H9 (cell line): ENCODE results near the gene CSMD2. TPM values are rescaled to one million over a fixed set of nuclear protein-coding genes. Genes with fewer than 3 reads are reported as not detected.

Experiments used
- DNase-seq: peaks from one replicate; pipeline ENCODE4 v3.0.0-alpha.2; 2017
- H2AFZ ChIP-seq: one replicate; pipeline ENCODE4 v1.6.1; 2013; ENCODE audit warnings: mild to moderate bottlenecking, low read length, control low read depth, moderate library complexity
- H2AK5ac ChIP-seq: 2 replicates; pipeline ENCODE4 v1.6.1; 2013; ENCODE audit warnings: low read length, control low read depth, mixed read lengths; ENCODE audit not compliant: insufficient read length
- H2BK120ac ChIP-seq: one replicate; pipeline ENCODE4 v1.6.1; 2013; ENCODE audit warnings: low read depth, mild to moderate bottlenecking, low read length, control low read depth, inconsistent platforms; ENCODE audit not compliant: poor library complexity, severe bottlenecking
- H2BK12ac ChIP-seq: 2 replicates; pipeline ENCODE4 v1.6.1; 2013; ENCODE audit warnings: low read length, control low read depth, mixed read lengths, low read depth; ENCODE audit not compliant: insufficient read length
- H2BK15ac ChIP-seq: 2 replicates; pipeline ENCODE4 v1.6.1; 2013; ENCODE audit warnings: low read depth, low read length, control low read depth
- H2BK20ac ChIP-seq: one replicate; pipeline ENCODE4 v1.6.1; 2013; ENCODE audit warnings: low read depth, mild to moderate bottlenecking, low read length, control low read depth, inconsistent platforms; ENCODE audit not compliant: poor library complexity, severe bottlenecking
- H2BK5ac ChIP-seq: 2 replicates; pipeline ENCODE4 v1.6.1; 2013; ENCODE audit warnings: low read length, control low read depth, mixed read lengths; ENCODE audit not compliant: insufficient read length
- H3K14ac ChIP-seq: 2 replicates; pipeline ENCODE4 v1.6.1; 2013; ENCODE audit warnings: low read length, control low read depth; ENCODE audit not compliant: insufficient read depth
- H3K18ac ChIP-seq: 2 replicates; pipeline ENCODE4 v1.6.1; 2013; ENCODE audit warnings: low read depth, mild to moderate bottlenecking, mixed read lengths, low read length, control low read depth; ENCODE audit not compliant: insufficient read length
- H3K23ac ChIP-seq: 2 replicates; pipeline ENCODE4 v1.6.1; 2013; ENCODE audit warnings: low read length, control low read depth, mixed read lengths, low read depth; ENCODE audit not compliant: insufficient read length
- H3K23me2 ChIP-seq: 2 replicates; pipeline ENCODE4 v1.6.1; 2013; ENCODE audit warnings: low read depth, mild to moderate bottlenecking, mixed read lengths, low read length, control low read depth; ENCODE audit not compliant: insufficient read length, poor library complexity, severe bottlenecking
- H3K27ac ChIP-seq: 2 replicates; pipeline ENCODE4 v1.5.1; 2013; ENCODE audit warnings: low read length, control low read depth, mixed read lengths, low read depth; ENCODE audit not compliant: insufficient read length
- H3K27me3 ChIP-seq: 2 replicates; pipeline ENCODE4 v1.6.1; 2013; ENCODE audit warnings: low read length, control low read depth, inconsistent platforms; ENCODE audit not compliant: insufficient read depth
- H3K4ac ChIP-seq: 2 replicates; pipeline ENCODE4 v1.6.1; 2013; ENCODE audit warnings: low read depth, mild to moderate bottlenecking, control low read depth, inconsistent platforms, low read length, moderate library complexity
- H3K4me1 ChIP-seq: 2 replicates; pipeline ENCODE4 v1.6.1; 2013; ENCODE audit warnings: low read length, control low read depth, inconsistent platforms; ENCODE audit not compliant: insufficient read depth
- H3K4me2 ChIP-seq: 2 replicates; pipeline ENCODE4 v1.6.1; 2013; ENCODE audit warnings: low read length, control low read depth, mixed read lengths; ENCODE audit not compliant: insufficient read length, insufficient read depth
- H3K56ac ChIP-seq: 2 replicates; pipeline ENCODE4 v1.6.1; 2013; ENCODE audit warnings: low read depth, mild to moderate bottlenecking, mixed read lengths, low read length, control low read depth; ENCODE audit not compliant: insufficient read length
- H3K79me1 ChIP-seq: 2 replicates; pipeline ENCODE4 v1.6.1; 2013; ENCODE audit warnings: low read depth, mild to moderate bottlenecking, moderate library complexity, low read length, control low read depth, inconsistent platforms; ENCODE audit not compliant: insufficient read depth, poor library complexity, severe bottlenecking
- H3K79me2 ChIP-seq: 2 replicates; pipeline ENCODE4 v1.6.1; 2013; ENCODE audit warnings: low read length, control low read depth, inconsistent platforms; ENCODE audit not compliant: insufficient read depth
- H3K9ac ChIP-seq: 2 replicates; pipeline ENCODE4 v1.6.1; 2013; ENCODE audit warnings: low read length, control low read depth, mixed read lengths; ENCODE audit not compliant: insufficient read length; ENCODE audit errors: extremely low read depth
- H3K9me3 ChIP-seq: one replicate; pipeline ENCODE4 v1.6.1; 2013; ENCODE audit warnings: low read depth, low read length, inconsistent platforms; ENCODE audit not compliant: control insufficient read depth
- H3T11ph ChIP-seq: one replicate; pipeline ENCODE4 v1.6.1; 2013; ENCODE audit warnings: mild to moderate bottlenecking, low read length, control low read depth, inconsistent platforms
- H4K20me1 ChIP-seq: one replicate; pipeline ENCODE4 v1.6.1; 2013; ENCODE audit not compliant: control insufficient read depth, insufficient read length, insufficient read depth
- H4K5ac ChIP-seq: 2 replicates; pipeline ENCODE4 v1.6.1; 2013; ENCODE audit warnings: low read depth, mild to moderate bottlenecking, mixed read lengths, low read length, control low read depth; ENCODE audit not compliant: insufficient read length
- H4K8ac ChIP-seq: replicated peaks from 2 replicates; pipeline ENCODE4 v1.6.1; 2013; ENCODE audit warnings: low read length, control low read depth, mixed read lengths, low read depth; ENCODE audit not compliant: insufficient read length
- H4K91ac ChIP-seq: 2 replicates; pipeline ENCODE4 v1.6.1; 2013; ENCODE audit warnings: low read depth, mild to moderate bottlenecking, moderate library complexity, mixed read lengths, low read length, control low read depth; ENCODE audit not compliant: insufficient read length
- H3K27ac Mint-ChIP-seq, 3 experiments: 2 replicates in 2 of 3; 3 replicates in 1 of 3; pipeline ENCODE4 v1.8.0; 2020 to 2021; ENCODE audit warnings: mixed read lengths in 3 of 3, mild to moderate bottlenecking in 1 of 3, moderate library complexity in 1 of 3
- H3K27me3 Mint-ChIP-seq: 2 replicates; pipeline ENCODE4 v1.8.0; 2021; ENCODE audit warnings: low read depth, mild to moderate bottlenecking, moderate library complexity, mixed read lengths
- H3K36me3 Mint-ChIP-seq, 3 experiments: 2 replicates in 2 of 3; 3 replicates in 1 of 3; pipeline ENCODE4 v1.8.0; 2020 to 2021; ENCODE audit warnings: low read depth in 3 of 3, mixed read lengths in 3 of 3; ENCODE audit not compliant: insufficient read depth in 1 of 3
- H3K4me1 Mint-ChIP-seq, 2 experiments: 2 replicates each; pipeline ENCODE4 v1.8.0; 2020; ENCODE audit warnings: mixed read lengths in 2 of 2
- H3K4me3 Mint-ChIP-seq, 2 experiments: 2 replicates in 1 of 2; 3 replicates in 1 of 2; pipeline ENCODE4 v1.8.0; 2020 to 2021; ENCODE audit warnings: mild to moderate bottlenecking in 2 of 2, mixed read lengths in 2 of 2, moderate library complexity in 1 of 2
- H3K9me3 Mint-ChIP-seq, 2 experiments: 2 replicates in 1 of 2; 3 replicates in 1 of 2; pipeline ENCODE4 v1.8.0; 2020; ENCODE audit warnings: mild to moderate bottlenecking in 2 of 2, mixed read lengths in 2 of 2, moderate library complexity in 1 of 2
- CTCF ChIP-seq: fragments of 200-600 bp; sonication (generic); conservative IDR thresholded peaks from 3 replicates; pipeline ENCODE4 v1.8.0; 2021; ENCODE audit warnings: antibody characterized with exemption, mild to moderate bottlenecking
- WGBS: extraction: QIAGEN DNeasy Blood & Tissue Kit; methylation state at CpG from one replicate; pipeline ENCODE4 v1.1.7; 2013; ENCODE audit warnings: missing lambda C conversion rate, low lambda C conversion rate, mixed read lengths; ENCODE audit not compliant: insufficient read length; ENCODE audit errors: extremely low coverage; 5-methylcytosine and 5-hydroxymethylcytosine counted together
- total RNA-seq: library from RNA; stranded (reverse); gene quantifications from 2 replicates; pipeline ENCODE4 v1.2.1, GENCODE V29; 2021

Gene CSMD2
- total RNA-seq, 1 experiment from 2014 or later = 6.4 TPM

DNA sequence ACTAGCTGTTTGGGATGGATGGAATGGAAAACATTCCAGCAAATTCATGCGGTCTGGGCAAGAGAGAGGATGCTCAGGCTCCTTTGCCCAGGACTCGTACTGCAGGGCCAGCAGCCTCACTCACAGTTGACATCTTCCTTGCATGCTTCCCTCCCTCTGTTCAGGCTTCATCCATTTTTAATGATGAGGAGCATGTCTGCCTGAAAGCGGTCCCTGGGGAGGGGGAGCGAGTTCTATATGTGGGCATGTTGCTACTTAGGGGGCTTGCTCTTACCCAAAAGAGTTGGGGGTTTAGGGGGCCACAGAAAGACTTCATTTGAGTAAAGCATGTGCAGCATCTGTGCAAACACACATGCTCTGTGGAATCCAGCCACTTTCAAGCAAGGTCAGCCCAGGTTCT is 203.0 kb downstream of the CSMD2 start:
- Histone ChIP-seq H4K5ac (no peak overlapping the region), H3K14ac (no peak overlapping the region), H4K91ac (no peak overlapping the region), H3K79me2 (no peaks in the 10 kb centered on the region), H2BK20ac (no peak overlapping the region), H2BK12ac (no peak overlapping the region), H3K27me3 (no peaks in the 10 kb centered on the region), H3K18ac (no peak overlapping the region), H3K9me3 (no peaks in the 10 kb centered on the region), H3K4me2 (no peak overlapping the region), H3K23ac (no peak overlapping the region), H2BK15ac (no peak overlapping the region), H3K9ac (no peak overlapping the region), H3K4me1 (peaks cover 2% of the 10 kb centered on the region; the same call in 1 of the 2 replicates), H4K20me1 (no peaks in the 10 kb centered on the region), H3K4ac (no peak overlapping the region), H2AK5ac (no peak overlapping the region), H3K79me1 (no peaks in the 10 kb centered on the region), H3K23me2 (no peaks in the 10 kb centered on the region), H3T11ph (no peak overlapping the region), H3K27ac (no peak overlapping the region), H4K8ac (no peak overlapping the region), H3K56ac (no peak overlapping the region), H2AFZ (no peak overlapping the region), H2BK120ac (no peak overlapping the region), H2BK5ac (no peak overlapping the region)
- Mint-ChIP-seq H3K4me1 (peaks cover 13% of the 10 kb centered on the region in 2 experiments), H3K27me3 (no peaks in the 10 kb centered on the region), H3K9me3 (no peaks in the 10 kb centered on the region), H3K4me3 (no peak overlapping the region), H3K27ac (no peak overlapping the region), H3K36me3 (peaks cover 0 to 2% (median 0%) of the 10 kb centered on the region in 3 experiments; a peak in 1 of 7 replicates)
- no CpG with 5 or more reads among the region's 4 CpGs for WGBS
- TF ChIP-seq CTCF = no peak
- DNase-seq = no peak
